22Rv1 (cell line): ENCODE results near the gene CAMSAP1.

Experiments
- H3K27ac ChIP-seq: fragments of 450-650 bp; 2 replicates; pipeline ENCODE4 v1.5.1; 2017
- CTCF ChIP-seq: fragments of 450-650 bp; IDR thresholded peaks from 2 replicates; pipeline ENCODE4 v1.5.1; 2017; ENCODE audit warnings: mild to moderate bottlenecking
- ZFX ChIP-seq: fragments of 450-650 bp; IDR thresholded peaks from 2 replicates; pipeline ENCODE4 v1.6.1; 2017; ENCODE audit warnings: antibody characterized with exemption, borderline replicate concordance

CAMSAP1 gene

GRCh38 chr9:135780086-135780485 lies 127.3 kb downstream of the CAMSAP1 start:
- H3K27ac ChIP-seq = no peak overlapping the region
- no peak for TF ChIP-seq CTCF

GRCh38 chr9:135779571-135779970 lies 127.8 kb downstream of the CAMSAP1 start:
- no peak for TF ChIP-seq ZFX
- no peak for TF ChIP-seq CTCF
- H3K27ac ChIP-seq = no peak overlapping the region

- TF ChIP-seq CTCF = no peak
- TF ChIP-seq ZFX = no peak
- no peak overlapping the region for H3K27ac ChIP-seq
These were observed 128.9 kb downstream of the CAMSAP1 start for GRCh38 chr9:135778421-135778820.

- no peak overlapping the region for H3K27ac ChIP-seq
- no peak for TF ChIP-seq CTCF
- no peak for TF ChIP-seq ZFX
These were observed 129.6 kb downstream of the CAMSAP1 start for GRCh38 chr9:135777623-135778177.

GRCh38 chr9:135776893-135777622 lies 130.3 kb downstream of the CAMSAP1 start:
- TF ChIP-seq ZFX = no peak
- TF ChIP-seq CTCF = no peak
- no peak overlapping the region for H3K27ac ChIP-seq

GRCh38 chr9:135775911-135776310 lies 131.4 kb downstream of the CAMSAP1 start:
- TF ChIP-seq ZFX = no peak
- no peak overlapping the region for H3K27ac ChIP-seq

GRCh38 chr9:135774794-135775525 lies 132.4 kb downstream of the CAMSAP1 start:
- TF ChIP-seq CTCF (no peak), ZFX (no peak)
- no peak overlapping the region for H3K27ac ChIP-seq
